ENCODE results near the gene ANTKMT.
A peak's percentile ranks its signal among the peaks of the same experiment; 100 is the strongest.

The ANTKMT gene

GRCh38 chr16:685967-686366 is 35.0 kb upstream of the ANTKMT start:
- no peak overlapping the region for H3K9ac ChIP-seq (ENCODE audit: low read depth, low read length, poor library complexity, severe bottlenecking)
- no peaks in the 10 kb centered on the region for H3K9me3 ChIP-seq (ENCODE audit: insufficient read depth, low read depth, low read length)
- H4K20me1 ChIP-seq (ENCODE audit: insufficient read depth, low read length, poor library complexity, severe bottlenecking), result peaks cover 2% of the 10 kb centered on the region
- peaks cover 9% of the 10 kb centered on the region for H3K4me1 ChIP-seq (ENCODE audit: insufficient read depth, low read length, poor library complexity, severe bottlenecking)
- H2AFZ ChIP-seq (ENCODE audit: low read length), result no peak overlapping the region
- H3K4me3 ChIP-seq (ENCODE audit: low read length, poor library complexity, severe bottlenecking), result no peak overlapping the region
- H3K36me3 ChIP-seq (ENCODE audit: insufficient read depth, low read length), result no peaks in the 10 kb centered on the region
- no peak overlapping the region for H3K4me2 ChIP-seq (ENCODE audit: low read depth, low read length, poor library complexity, severe bottlenecking)
- H3K27me3 ChIP-seq (ENCODE audit: insufficient read depth, low read length, poor library complexity, severe bottlenecking), result no peaks in the 10 kb centered on the region
- no peaks in the 10 kb centered on the region for H3F3A ChIP-seq (ENCODE audit: low read depth)
- peaks cover 20% of the 10 kb centered on the region for H3K79me2 ChIP-seq (ENCODE audit: insufficient read depth, low read length)
- H3K9me2 ChIP-seq (replicated peaks; ENCODE audit: low read depth, low read length), result no peaks in the 10 kb centered on the region
- TF ChIP-seq EZH2phosphoT487 (IDR thresholded peaks at IDR 0.05; ENCODE audit: borderline replicate concordance) (no peak), CTCF (conservative IDR thresholded peaks at IDR 0.05; ENCODE audit: low read length) (peak; percentile 45)

- TF ChIP-seq CTCF (conservative IDR thresholded peaks at IDR 0.05; ENCODE audit: low read length) (no peak), EZH2phosphoT487 (IDR thresholded peaks at IDR 0.05; ENCODE audit: borderline replicate concordance) (no peak)
- Histone ChIP-seq H3K4me2 (ENCODE audit: low read depth, low read length, poor library complexity, severe bottlenecking) (no peak overlapping the region), H2AFZ (ENCODE audit: low read length) (no peak overlapping the region), H3K4me3 (ENCODE audit: low read length, poor library complexity, severe bottlenecking) (no peak overlapping the region), H3K4me1 (ENCODE audit: insufficient read depth, low read length, poor library complexity, severe bottlenecking) (peaks cover 9% of the 10 kb centered on the region), H3K36me3 (ENCODE audit: insufficient read depth, low read length) (no peaks in the 10 kb centered on the region), H3K9ac (ENCODE audit: low read depth, low read length, poor library complexity, severe bottlenecking) (no peak overlapping the region), H3K27me3 (ENCODE audit: insufficient read depth, low read length, poor library complexity, severe bottlenecking) (no peaks in the 10 kb centered on the region), H3F3A (ENCODE audit: low read depth) (no peaks in the 10 kb centered on the region), H3K9me2 (replicated peaks; ENCODE audit: low read depth, low read length) (no peaks in the 10 kb centered on the region), H4K20me1 (ENCODE audit: insufficient read depth, low read length, poor library complexity, severe bottlenecking) (no peaks in the 10 kb centered on the region), H3K79me2 (ENCODE audit: insufficient read depth, low read length) (peaks cover 13% of the 10 kb centered on the region), H3K9me3 (ENCODE audit: insufficient read depth, low read depth, low read length) (no peaks in the 10 kb centered on the region)
Observed at GRCh38 chr16:686459-687260, 34.3 kb upstream of the ANTKMT start.

GRCh38 chr16:687499-687898 is 33.4 kb upstream of the ANTKMT start:
- H2AFZ ChIP-seq (ENCODE audit: low read length), result no peak overlapping the region
- no peaks in the 10 kb centered on the region for H3K36me3 ChIP-seq (ENCODE audit: insufficient read depth, low read length)
- no peak overlapping the region for H3K9ac ChIP-seq (ENCODE audit: low read depth, low read length, poor library complexity, severe bottlenecking)
- no peak for TF ChIP-seq EZH2phosphoT487 (IDR thresholded peaks at IDR 0.05; ENCODE audit: borderline replicate concordance)
- TF ChIP-seq CTCF (conservative IDR thresholded peaks at IDR 0.05; ENCODE audit: low read length), result no peak
- peaks cover 9% of the 10 kb centered on the region for H3K4me1 ChIP-seq (ENCODE audit: insufficient read depth, low read length, poor library complexity, severe bottlenecking)
- H3K4me2 ChIP-seq (ENCODE audit: low read depth, low read length, poor library complexity, severe bottlenecking), result no peak overlapping the region
- H3F3A ChIP-seq (ENCODE audit: low read depth), result no peaks in the 10 kb centered on the region
- H3K79me2 ChIP-seq (ENCODE audit: insufficient read depth, low read length), result peaks cover 8% of the 10 kb centered on the region
- no peaks in the 10 kb centered on the region for H3K9me2 ChIP-seq (replicated peaks; ENCODE audit: low read depth, low read length)
- no peaks in the 10 kb centered on the region for H3K9me3 ChIP-seq (ENCODE audit: insufficient read depth, low read depth, low read length)
- no peak overlapping the region for H3K4me3 ChIP-seq (ENCODE audit: low read length, poor library complexity, severe bottlenecking)
- H3K27me3 ChIP-seq (ENCODE audit: insufficient read depth, low read length, poor library complexity, severe bottlenecking), result no peaks in the 10 kb centered on the region
- no peaks in the 10 kb centered on the region for H4K20me1 ChIP-seq (ENCODE audit: insufficient read depth, low read length, poor library complexity, severe bottlenecking)
